DND-41 (cell line): ENCODE measurements around the gene UQCC2.

Source experiments
- CTCF ChIP-seq: IDR thresholded peaks from 2 replicates; pipeline ENCODE4 v1.5.1; 2012; ENCODE audit warnings: borderline replicate concordance, low read length, moderate library complexity, mild to moderate bottlenecking; ENCODE audit not compliant: poor library complexity, severe bottlenecking; ENCODE audit errors: extremely low read depth
- EZH2 ChIP-seq: IDR thresholded peaks from 3 replicates; pipeline ENCODE4 v1.6.1; 2012; ENCODE audit warnings: borderline replicate concordance, low read depth, mild to moderate bottlenecking, moderate library complexity, low read length, inconsistent platforms; ENCODE audit not compliant: severe bottlenecking

- TF ChIP-seq CTCF (no peak), EZH2 (no peak)
Observed at GRCh38 chr6:33668328-33668727, 43.2 kb downstream of the UQCC2 start.
